Hematopoietic multipotent progenitor cell (in vitro differentiated cells): ENCODE measurements around the gene EBF3. TPM values are rescaled to one million over a fixed set of nuclear protein-coding genes. Genes with fewer than 3 reads are reported as not detected.

ENCODE experiments used
- DNase-seq, 3 donors: peaks; one replicate each; pipeline ENCODE4 v3.0.0-alpha.2; 2011 to 2015; ENCODE audit warnings: low read depth in 2 of 3, low spot score in 2 of 3
- small RNA-seq: library from RNA; depleted of rRNA; stranded (forward); fragments of <200 nt; gene quantifications from one replicate; pipeline ENCODE3, GENCODE V24; 2012
- total RNA-seq: library from RNA; depleted of rRNA; stranded (reverse); fragments of >200 nt; gene quantifications from one replicate; pipeline ENCODE4 v1.2.3, GENCODE V29; 2012

The EBF3 gene
- total RNA-seq, 1 donor = not detected

GRCh38 chr10:129785536-129785981 is 178.5 kb downstream of the EBF3 start:
- DNase-seq = no peak

Small RNA genes within 50 kb of the gene (small RNA-seq; reads per million reads assigned to genes)
- gene AL354950.2 (not detected), gene MIR4297 (not detected)

Other genes with a start within 250 kb of the EBF3 start
- 1.3 TPM for gene C10orf143, start 146.6 kb upstream of the EBF3 start, total RNA-seq
- gene GLRX3, start 172.1 kb upstream of the EBF3 start, total RNA-seq = 17.2 TPM